ENCODE results near the gene RPS6KA2.
A peak's percentile ranks its signal among the peaks of the same experiment; 100 is the strongest.

The RPS6KA2 gene

GRCh38 chr6:166520905-166521834 lies 105.9 kb downstream of the RPS6KA2 start:
- no peak for DNase-seq

- DNase-seq: no peak
Observed at GRCh38 chr6:166516251-166516884, 110.7 kb downstream of the RPS6KA2 start.

GRCh38 chr6:166515072-166515810 lies 111.8 kb downstream of the RPS6KA2 start:
- no peak for DNase-seq

GRCh38 chr6:166514196-166514595 lies 112.9 kb downstream of the RPS6KA2 start:
- no peak for DNase-seq

DNA sequence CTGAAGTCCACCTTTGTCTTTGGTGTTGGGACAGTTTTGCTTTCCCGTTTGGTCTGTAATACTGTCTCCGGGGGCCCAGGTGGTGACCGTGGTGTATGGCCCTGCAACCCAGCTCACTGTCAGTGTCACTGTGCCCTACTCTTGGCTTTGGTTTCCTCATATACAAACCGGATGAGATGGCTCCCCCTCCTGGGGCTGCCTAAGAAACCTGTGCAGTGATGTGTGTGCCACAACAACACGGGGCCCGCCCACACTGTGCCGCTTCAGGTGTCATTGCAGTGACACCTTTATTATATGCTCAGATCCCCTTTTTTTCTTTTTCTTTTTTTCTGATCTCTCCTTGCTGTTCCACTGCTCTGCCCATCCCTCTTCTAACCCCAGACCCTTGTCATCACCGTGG lies 114.5 kb downstream of the RPS6KA2 start:
- peak; percentile 58 for DNase-seq

- DNase-seq: no peak
Observed at GRCh38 chr6:166511316-166511715, 115.7 kb downstream of the RPS6KA2 start.

DNA sequence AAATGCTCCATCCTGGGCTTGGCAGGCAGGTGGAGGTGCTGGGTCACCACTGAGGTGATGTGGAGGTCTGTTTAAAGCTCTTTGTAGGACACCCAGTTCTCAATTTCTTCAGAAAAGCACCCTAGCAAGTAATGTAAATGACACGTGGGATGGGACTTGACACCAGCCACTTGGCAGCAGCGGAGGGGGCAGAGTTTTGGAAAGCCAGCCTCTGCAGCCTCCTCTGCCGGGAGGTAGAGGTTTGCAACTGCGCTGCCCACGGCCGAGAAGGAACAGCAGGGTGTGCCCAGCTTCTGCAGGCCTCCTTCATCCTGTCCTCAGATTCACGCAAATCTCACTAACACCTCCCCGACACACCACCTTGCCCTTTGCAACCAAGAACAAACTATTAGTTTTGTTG lies 117.9 kb downstream of the RPS6KA2 start:
- no peak for DNase-seq

- DNase-seq: no peak
Observed at GRCh38 chr6:166508726-166509125, 118.3 kb downstream of the RPS6KA2 start.

DNA sequence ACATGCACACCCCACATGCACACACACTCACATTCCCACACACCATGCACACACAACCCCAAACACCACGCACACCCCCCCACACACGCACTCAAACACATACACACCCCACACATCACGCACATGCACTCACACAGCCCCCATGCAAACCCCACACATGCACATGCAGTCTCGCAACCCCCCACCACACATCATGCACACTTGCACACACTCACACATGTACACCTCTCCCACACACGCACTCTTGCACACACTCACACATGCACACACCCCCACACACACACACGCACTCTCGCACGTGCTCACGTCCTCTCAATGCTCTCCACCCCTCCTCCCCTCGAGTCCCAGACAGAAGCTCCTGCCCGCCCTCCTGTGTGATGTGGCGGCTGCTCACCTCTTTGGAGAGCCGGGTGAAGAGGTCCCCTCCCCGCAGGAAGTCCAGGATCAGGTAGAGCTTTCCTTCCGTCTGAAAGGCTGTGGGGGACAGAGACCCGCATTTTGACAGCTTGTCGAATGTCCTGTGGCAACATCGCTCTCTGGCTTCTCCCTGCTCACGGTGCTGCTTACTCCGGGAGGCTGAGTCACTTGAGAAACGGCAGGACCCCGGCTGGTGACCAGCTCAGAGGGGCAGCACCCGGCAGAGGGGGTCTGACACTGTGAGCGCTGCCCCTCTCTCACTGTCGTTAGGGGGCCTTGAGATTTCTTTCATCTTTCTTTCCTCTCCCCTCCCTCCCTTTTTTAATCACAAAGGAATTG lies 119.1 kb downstream of the RPS6KA2 start:
- DNase-seq: no peak

GRCh38 chr6:166507380-166507779 lies 119.7 kb downstream of the RPS6KA2 start:
- DNase-seq: no peak

GRCh38 chr6:166505133-166505905 lies 121.7 kb downstream of the RPS6KA2 start:
- DNase-seq: no peak

DNA sequence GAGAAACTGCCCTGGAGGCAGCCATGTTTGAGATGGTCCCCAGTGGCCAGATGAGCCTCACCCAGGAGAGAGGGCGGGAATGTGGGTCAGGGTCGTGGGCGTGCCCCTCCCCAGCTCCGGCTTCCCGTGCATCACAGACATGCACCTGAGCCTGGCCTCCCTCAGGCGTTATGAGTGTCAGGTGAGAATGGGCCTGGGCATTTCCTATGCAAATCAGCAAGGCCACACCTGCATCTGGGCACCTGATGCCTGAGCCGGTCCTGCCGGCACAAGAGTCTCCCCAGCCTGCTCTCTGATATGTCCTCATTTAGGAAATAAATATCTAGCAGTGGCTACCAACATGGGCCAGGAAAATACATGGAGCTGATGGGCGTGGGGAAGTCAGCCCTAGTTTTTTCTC lies 123.0 kb downstream of the RPS6KA2 start:
- no peak for DNase-seq

DNA sequence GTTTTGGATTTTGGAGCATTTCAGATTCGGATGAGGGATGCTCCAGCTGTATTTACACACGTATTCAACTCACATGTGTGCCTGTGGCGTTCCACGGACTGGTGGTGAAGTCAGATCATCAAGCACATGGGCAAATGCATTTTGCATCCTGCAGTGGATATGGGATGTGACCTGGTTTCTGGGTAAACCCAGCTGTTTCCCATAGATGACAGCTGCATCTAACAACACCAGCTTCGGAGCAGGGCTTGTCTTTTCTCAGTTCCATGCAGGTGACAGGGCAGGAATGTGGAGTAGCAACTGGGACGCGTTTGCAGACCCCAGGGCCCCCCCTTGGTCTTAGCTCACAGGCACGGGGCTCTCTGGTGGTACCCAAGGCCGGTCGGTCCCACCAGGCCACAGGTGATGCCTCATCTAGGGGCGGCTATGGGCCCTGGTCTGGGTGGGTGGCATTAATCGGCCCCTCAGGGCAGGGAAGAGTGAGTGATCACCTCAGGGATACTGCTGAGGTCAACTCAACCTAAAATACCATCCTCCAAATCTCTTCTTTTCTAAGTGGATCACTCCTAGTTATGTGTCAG lies 123.8 kb downstream of the RPS6KA2 start:
- no peak for DNase-seq

- DNase-seq: no peak
Observed at GRCh38 chr6:166502453-166502852, 124.6 kb downstream of the RPS6KA2 start.

DNA sequence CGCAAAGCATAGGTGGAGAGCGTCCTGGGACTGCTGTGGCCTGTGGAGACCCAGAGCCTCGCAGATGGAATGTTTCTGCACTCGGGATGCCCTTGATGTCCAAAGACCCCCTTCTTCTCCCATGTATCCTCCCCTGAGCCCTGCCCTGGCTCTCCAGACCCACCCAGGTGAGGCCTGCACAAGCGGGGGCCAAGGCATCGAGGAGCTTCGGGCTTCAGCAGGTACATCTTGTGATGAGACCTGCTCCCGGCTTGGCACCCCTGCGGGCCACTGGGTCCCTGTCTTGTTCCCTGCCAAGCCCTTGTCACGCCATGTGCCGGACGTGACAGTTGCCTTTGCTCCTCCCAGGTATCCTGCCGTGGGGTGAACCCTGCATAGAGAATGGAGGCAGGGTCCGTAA lies 125.8 kb downstream of the RPS6KA2 start:
- DNase-seq: no peak

DNA sequence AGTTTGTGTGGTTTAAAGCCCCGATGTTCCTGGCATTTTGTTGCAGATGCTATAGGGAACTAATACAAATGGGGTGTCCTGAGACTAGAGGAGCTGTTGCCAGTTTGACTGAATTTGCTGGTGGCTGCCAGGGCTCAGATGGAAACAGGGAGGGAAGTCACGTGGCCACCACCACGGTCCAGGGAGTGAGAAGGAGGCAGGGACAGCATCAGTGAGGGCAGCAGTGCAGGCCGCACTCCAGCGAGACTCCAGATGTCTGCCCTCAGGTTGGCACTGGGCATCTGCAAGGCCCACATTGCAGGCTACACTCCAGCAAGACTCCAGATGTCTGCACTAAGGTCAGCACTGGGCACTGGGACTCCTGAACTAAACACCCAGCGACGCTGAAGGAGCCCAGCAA lies 126.8 kb downstream of the RPS6KA2 start:
- DNase-seq: no peak

GRCh38 chr6:166499350-166500163 lies 127.5 kb downstream of the RPS6KA2 start:
- DNase-seq: no peak

DNA sequence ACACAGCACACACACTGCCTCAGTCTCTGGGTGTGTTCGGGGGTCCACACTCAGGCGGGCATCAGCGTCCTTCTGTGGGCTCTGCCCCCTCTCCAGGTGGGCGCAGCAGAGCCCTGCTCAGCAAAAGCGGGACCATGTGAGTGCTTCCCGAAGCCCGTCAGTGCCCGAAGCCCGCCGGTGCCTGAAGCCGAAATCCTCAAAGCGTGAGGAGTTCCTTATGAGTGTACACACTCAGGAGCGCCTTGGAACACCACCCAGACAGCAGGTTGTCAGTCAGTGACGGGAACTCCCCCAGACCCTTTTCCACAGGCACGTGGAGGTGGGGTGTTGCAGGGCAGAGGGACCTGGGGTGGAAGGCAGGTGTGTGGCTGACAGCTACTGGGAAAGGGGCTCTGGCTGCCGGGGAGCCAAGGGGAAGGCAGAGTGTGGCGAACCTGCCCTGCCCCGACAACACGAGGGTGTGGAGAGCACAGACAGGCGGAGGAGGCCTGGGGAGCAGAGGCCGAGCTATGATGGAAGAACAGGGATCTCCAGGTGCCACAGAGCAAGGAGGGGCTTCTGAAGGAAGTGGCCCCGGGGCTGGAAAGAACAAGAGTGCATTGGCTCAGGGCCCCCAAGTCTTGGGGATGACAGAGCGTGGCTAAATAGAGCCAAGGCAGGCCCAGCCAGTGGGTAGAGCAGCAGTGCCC lies 128.2 kb downstream of the RPS6KA2 start:
- DNase-seq: no peak

- no peak for DNase-seq
Observed at GRCh38 chr6:166498228-166498627, 128.8 kb downstream of the RPS6KA2 start.

Measured in CD4-positive, alpha-beta T cell treated with Interleukin-21 for 1 hour (primary cell).